Middle frontal gyrus (tissue), 1 donor: ENCODE measurements around the gene ALS2CL.

Source experiments
- DNase-seq: peaks from one replicate; pipeline ENCODE4 v3.0.0-alpha.2; 2015; ENCODE audit warnings: low spot score; ENCODE audit errors: extremely low spot score

The ALS2CL gene

DNA sequence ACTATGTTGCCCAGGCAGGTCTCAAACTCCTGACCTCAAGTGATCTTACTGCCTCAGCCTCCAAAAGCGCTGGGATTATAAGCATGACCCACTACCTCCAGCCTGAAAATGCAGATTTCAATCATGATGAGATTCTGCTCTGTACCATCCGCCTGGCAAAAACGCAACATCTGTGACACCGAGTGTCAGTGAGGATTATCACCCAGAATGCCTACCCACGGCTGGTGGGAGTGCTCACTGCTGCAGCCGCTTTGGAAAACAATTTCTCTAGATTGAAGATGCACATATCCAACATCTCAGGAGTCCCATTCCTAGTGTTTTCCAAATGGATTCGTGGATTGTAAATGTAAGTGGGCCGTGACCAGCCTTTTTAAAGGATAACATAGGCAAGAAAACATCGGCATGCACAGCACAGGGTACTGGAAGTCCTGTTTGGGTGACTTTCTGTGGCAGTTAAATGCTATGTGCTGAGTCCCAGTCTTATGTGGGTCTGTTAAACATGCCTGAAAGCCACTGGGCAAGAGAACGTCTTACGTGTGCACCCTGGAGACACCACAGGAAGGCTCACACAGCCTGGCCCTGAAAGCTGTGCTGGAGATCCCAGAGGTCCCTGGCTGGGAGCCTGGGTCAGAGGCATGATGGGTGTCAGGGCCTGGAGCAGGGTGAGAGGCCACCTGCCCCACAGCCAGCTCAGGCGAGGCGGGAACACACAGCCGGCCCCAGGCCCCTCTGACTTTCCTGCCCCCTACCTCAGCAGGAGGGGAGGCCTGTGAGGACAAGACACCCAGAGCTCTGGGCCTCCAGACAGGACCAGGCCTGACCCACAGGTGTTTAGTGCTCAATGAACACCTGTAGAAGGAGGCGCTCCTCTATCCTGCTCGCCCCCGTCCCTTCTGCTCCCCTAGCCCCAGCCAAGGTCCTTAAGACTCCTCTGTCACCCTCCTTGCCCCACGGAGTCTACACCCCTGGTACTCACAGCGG lies 23.3 kb upstream of the ALS2CL start:
- no peak for DNase-seq

DNA sequence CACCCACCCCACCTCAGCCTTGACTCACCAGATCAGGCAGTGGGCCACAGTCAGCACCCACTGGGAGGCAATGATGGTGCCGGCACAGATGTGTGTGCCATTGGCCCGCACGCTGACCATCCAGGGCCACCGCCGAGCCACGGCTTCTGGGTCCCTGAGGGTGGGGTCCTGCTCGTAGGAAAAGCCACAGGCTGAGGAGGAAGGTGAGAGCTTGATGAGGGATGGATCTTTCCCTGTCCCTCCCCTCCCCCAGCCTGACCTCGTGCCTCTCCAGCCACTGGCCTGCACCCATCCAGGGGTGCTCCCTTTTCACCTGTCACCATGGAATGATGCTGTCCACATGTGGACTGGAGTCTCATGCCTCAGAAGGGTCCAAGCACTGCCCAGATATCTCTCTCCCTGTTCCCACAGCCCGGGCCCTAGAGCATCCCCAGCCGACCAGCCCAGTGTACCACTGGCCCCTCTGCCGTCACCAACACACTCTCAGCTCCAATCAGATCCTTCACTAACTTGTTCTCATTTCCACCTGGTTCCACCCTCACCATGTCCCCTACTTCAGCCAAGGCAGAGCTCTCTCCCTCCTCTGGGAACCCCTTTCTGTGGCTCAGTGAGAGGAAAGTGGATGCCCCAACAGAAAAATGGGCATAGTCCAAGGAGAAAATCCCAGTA lies 22.2 kb upstream of the ALS2CL start:
- DNase-seq = no peak

GRCh38 chr3:46714728-46715506 lies 21.4 kb upstream of the ALS2CL start:
- no peak for DNase-seq

DNA sequence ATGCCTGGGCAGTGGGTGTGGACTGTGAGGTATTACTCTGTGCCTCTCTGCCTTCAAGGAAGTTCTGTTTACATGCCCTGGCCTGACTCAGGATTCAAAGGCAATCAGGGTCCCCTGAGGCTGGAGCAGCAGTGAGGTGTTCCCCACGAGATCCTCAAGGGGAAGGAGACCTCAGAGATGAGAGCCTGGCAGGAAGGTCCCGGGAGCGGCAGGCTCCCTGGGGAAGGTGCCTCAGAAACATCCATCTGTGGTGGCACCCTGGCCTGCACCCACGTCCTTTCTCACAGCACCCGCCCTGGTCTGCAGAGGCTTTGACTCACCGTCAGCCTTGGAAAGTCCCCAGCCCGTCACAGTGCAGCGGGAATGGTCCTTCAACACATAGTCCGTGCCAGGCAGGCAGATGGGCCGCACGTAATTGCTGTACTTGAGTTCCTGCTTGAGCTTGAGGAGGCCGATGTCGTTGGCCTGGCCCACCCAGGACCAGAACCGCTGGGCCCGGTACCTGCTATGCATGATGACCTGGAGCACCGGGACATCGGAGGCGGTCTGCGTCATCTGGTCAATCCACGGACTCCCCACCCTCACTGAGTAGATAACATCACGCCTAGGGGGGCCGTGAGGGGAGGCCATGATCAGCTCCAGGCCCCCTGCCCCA lies 20.5 kb upstream of the ALS2CL start:
- DNase-seq = no peak

GRCh38 chr3:46713050-46713897 lies 19.8 kb upstream of the ALS2CL start:
- DNase-seq = no peak

DNA sequence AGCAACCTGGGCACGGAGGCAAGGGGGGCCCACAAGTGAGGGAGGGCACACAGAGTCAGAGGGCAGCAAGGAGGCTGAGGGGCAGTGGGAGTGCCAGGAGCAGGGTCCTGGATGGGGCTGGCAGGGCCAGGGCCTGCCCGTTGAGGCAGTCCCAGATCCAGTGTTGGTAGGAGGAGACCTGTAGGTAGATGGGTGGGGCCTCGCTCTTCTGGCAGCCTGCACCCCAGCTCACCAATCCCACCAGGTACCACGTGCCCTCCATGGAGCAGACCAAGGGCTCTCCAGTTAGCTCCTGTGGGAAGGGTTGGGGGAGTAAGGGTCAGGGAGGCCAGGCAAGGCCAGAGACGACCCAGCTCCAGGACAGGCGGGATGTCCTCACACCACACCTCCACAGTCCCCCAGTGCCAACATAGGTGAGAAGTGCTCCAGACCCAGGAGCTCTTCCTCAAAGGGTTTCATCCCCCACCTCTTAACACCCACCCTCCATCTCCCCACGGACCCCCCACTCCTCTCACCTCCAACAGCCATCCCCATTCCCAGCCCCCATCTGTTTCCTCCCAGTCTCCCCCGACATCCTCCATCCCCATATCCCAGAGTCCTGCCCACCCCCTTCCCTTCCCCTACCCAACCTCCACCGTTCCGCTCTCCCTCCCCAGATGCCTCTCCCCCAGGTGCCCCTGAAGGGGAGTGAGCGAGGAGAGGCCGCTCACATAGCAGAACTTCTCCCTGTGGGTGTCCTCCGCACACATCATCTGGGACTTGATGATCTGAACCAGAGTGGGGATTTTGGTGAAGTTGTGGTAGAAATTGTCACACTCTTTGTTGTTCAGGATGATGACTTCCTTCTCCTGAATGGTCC lies 18.9 kb upstream of the ALS2CL start:
- no peak for DNase-seq

GRCh38 chr3:46711760-46712159 lies 18.3 kb upstream of the ALS2CL start:
- DNase-seq = no peak

DNA sequence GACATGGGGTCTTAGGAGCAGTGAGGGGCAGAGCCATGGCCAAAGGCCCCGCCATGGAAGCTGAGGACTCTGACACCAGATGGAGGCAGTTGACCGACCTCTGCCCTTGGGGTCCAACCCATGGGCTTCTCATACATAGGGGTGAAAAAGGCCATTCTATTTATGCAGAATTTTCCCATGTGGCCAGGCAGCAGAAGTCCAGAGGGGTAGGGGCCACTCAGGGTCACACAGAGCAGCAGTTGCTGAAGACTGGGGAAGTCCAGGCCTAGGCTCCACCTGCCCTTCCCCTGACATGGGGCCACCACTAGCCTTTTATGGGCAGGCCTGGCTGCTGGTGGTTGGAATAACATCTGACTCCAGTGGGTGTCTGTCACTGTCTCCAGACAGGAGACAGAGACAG lies 17.8 kb upstream of the ALS2CL start:
- DNase-seq = no peak

- no peak for DNase-seq
Measured at GRCh38 chr3:46710671-46711295, 17.3 kb upstream of the ALS2CL start.

- no peak for DNase-seq
Measured at GRCh38 chr3:46710229-46710628, 16.8 kb upstream of the ALS2CL start.

DNA sequence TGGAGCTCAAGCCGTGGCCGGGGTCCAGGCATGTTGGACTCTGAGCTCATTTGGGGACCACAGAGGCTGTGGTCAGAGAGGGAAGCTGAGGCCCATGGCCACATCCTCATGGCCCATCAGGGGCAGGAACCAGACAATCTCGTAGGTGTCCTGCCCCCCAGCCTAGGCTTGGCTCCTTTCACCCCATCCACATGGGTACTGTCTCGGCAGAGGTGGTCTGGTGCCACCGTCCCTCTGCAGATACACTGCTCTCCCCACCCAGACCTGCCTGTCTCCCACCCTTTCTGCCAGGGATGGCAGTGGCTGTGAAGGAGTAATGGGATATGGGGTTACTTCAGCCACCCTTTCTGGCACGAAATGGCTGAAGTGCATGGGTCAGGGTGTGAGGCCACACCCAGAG lies 16.2 kb upstream of the ALS2CL start:
- no peak for DNase-seq

- DNase-seq = no peak
Measured at GRCh38 chr3:46709157-46709654, 15.7 kb upstream of the ALS2CL start.

GRCh38 chr3:46708401-46709156 lies 15.1 kb upstream of the ALS2CL start:
- DNase-seq = no peak

GRCh38 chr3:46707601-46708011 lies 14.1 kb upstream of the ALS2CL start:
- DNase-seq = no peak

DNA sequence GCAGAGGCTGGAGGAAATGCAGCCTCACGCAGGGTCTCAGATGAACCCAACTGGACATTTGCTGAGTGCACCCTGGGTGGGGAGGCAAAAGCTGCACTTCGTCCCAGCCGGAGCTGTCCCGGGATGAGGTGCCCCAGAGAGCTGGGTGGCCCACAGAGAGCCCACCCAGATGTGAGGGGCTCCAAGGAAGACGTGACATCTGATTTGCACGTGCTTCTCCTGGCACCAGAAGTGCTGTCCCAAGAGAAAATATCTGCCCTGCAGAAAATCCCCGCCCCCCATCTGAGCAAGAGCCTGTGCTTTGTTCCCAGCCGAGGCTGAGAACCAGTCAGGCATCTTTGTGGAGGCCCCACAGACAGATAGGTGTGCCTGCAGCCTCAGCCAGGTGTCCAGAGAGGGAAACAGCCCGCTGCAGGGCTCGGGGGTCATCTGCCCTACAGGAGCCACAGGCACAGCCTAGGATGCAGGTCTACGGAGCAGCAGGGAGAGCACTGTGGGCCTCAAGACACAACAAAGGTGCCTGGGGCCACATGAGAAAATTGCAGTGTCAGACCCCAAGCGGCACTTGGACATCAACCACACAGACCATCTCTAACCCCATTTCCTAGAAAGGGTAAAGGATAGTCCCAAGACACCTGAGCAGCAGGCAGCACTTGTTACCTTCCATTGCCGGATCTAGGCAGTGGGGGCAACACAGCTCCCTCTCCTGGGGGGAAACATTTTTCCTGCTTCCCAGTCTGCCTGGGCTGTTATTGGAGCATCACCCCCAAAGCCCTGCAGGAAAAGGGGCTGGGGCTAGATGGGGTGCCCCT lies 13.5 kb upstream of the ALS2CL start:
- DNase-seq = no peak

- no peak for DNase-seq
Measured at GRCh38 chr3:46705751-46706552, 12.5 kb upstream of the ALS2CL start.
